Neuronal stem cell (in vitro differentiated cells): Measurements from ENCODE around the gene DNAL4.
"Not testable (repeated sequence)": the region's sequence is repeated elsewhere in the genome, so short reads cannot be mapped to it uniquely, and the experiment has no call there.

Experiments used
- DNase-seq: peaks from one replicate; pipeline ENCODE4 v3.0.0-alpha.2; 2013; ENCODE audit warnings: low spot score
- H2AFZ ChIP-seq: one replicate; pipeline ENCODE4 v1.6.1; 2013; ENCODE audit warnings: mild to moderate bottlenecking, low read length, inconsistent platforms
- H2AK5ac ChIP-seq: 2 replicates; pipeline ENCODE4 v1.6.1; 2013; ENCODE audit warnings: low read depth, mild to moderate bottlenecking, inconsistent platforms, low read length, moderate library complexity, mixed read lengths
- H2BK120ac ChIP-seq: 2 replicates; pipeline ENCODE4 v1.6.1; 2013; ENCODE audit warnings: low read depth, mild to moderate bottlenecking, inconsistent platforms, low read length, moderate library complexity, mixed read lengths
- H2BK12ac ChIP-seq: one replicate; pipeline ENCODE4 v1.6.1; 2013; ENCODE audit warnings: low read length, inconsistent platforms
- H2BK15ac ChIP-seq: 2 replicates; pipeline ENCODE4 v1.6.1; 2013; ENCODE audit warnings: mild to moderate bottlenecking, low read length, inconsistent platforms, mixed read lengths
- H2BK5ac ChIP-seq: one replicate; pipeline ENCODE4 v1.6.1; 2013; ENCODE audit warnings: inconsistent platforms, mild to moderate bottlenecking, low read length, moderate library complexity
- H3K14ac ChIP-seq: one replicate; pipeline ENCODE4 v1.6.1; 2013; ENCODE audit warnings: low read length, inconsistent platforms
- H3K18ac ChIP-seq: 2 replicates; pipeline ENCODE4 v1.6.1; 2013; ENCODE audit warnings: low read length, inconsistent platforms
- H3K23ac ChIP-seq: 2 replicates; pipeline ENCODE4 v1.6.1; 2013; ENCODE audit warnings: low read depth, mild to moderate bottlenecking, mixed read lengths, low read length, inconsistent platforms; ENCODE audit not compliant: poor library complexity
- H3K27ac ChIP-seq: replicated peaks from 3 replicates; pipeline ENCODE4 v1.5.1; 2013; ENCODE audit warnings: low read length, inconsistent platforms
- H3K27me3 ChIP-seq, 3 experiments: 2 replicates each; pipeline ENCODE4 v1.6.1; 2013; ENCODE audit warnings: low read length in 3 of 3, mild to moderate bottlenecking in 2 of 3, inconsistent platforms in 1 of 3, low read depth in 1 of 3, mixed read lengths in 1 of 3, moderate library complexity in 1 of 3; ENCODE audit not compliant: control insufficient read depth in 3 of 3, insufficient read depth in 3 of 3
- H3K36me3 ChIP-seq, 2 donors: replicated peaks in 1 of 2; 2 replicates each; pipeline ENCODE4 v1.6.1; 2013; ENCODE audit warnings: low read length in 2 of 2; ENCODE audit not compliant: control insufficient read depth in 2 of 2, insufficient read depth in 2 of 2
- H3K4ac ChIP-seq: 2 replicates; pipeline ENCODE4 v1.6.1; 2013; ENCODE audit warnings: inconsistent platforms, mild to moderate bottlenecking, low read length, moderate library complexity
- H3K4me1 ChIP-seq, 2 donors: 1 replicate in 1 of 2; 2 replicates in 1 of 2; pipeline ENCODE4 v1.6.1; 2013; ENCODE audit warnings: low read length in 2 of 2, low read depth in 1 of 2; ENCODE audit not compliant: control insufficient read depth in 2 of 2, insufficient read depth in 1 of 2
- H3K4me2 ChIP-seq: one replicate; pipeline ENCODE4 v1.6.1; 2013; ENCODE audit warnings: mild to moderate bottlenecking, low read length, inconsistent platforms; ENCODE audit not compliant: insufficient read depth, poor library complexity, severe bottlenecking
- H3K4me3 ChIP-seq, 2 donors: 2 replicates each; pipeline ENCODE4 v1.5.1; 2013; ENCODE audit warnings: low read length in 2 of 2, mild to moderate bottlenecking in 2 of 2, inconsistent platforms in 1 of 2, moderate library complexity in 1 of 2
- H3K79me1 ChIP-seq: one replicate; pipeline ENCODE4 v1.6.1; 2013; ENCODE audit warnings: low read depth, mild to moderate bottlenecking, inconsistent platforms, low read length, moderate library complexity
- H3K9ac ChIP-seq: one replicate; pipeline ENCODE4 v1.6.1; 2013; ENCODE audit warnings: mild to moderate bottlenecking, low read depth, low read length, inconsistent platforms; ENCODE audit not compliant: poor library complexity
- H3K9me3 ChIP-seq, 2 donors: replicated peaks in 1 of 2; 2 replicates each; pipeline versions ENCODE3 to v1.6.1; 2013; ENCODE audit warnings: low read length in 2 of 2, mild to moderate bottlenecking in 2 of 2, inconsistent platforms in 1 of 2, low read depth in 1 of 2, mixed read lengths in 1 of 2, moderate library complexity in 1 of 2; ENCODE audit not compliant: control insufficient read depth in 2 of 2, insufficient read depth in 1 of 2
- H4K8ac ChIP-seq: one replicate; pipeline ENCODE4 v1.6.1; 2013; ENCODE audit warnings: low read depth, mild to moderate bottlenecking, inconsistent platforms, low read length, moderate library complexity
- H4K91ac ChIP-seq: one replicate; pipeline ENCODE4 v1.6.1; 2013; ENCODE audit warnings: low read length, low read depth, mild to moderate bottlenecking, inconsistent platforms; ENCODE audit not compliant: poor library complexity
- WGBS, 2 donors: extraction: QIAGEN DNeasy Blood & Tissue Kit; methylation state at CpG; one replicate each; pipeline ENCODE4 v1.1.7; 2013; ENCODE audit warnings: missing lambda C conversion rate in 2 of 2, mixed read lengths in 1 of 2; ENCODE audit not compliant: insufficient read length in 2 of 2, insufficient replicate concordance in 1 of 2; ENCODE audit errors: extremely low coverage in 2 of 2; 5-methylcytosine and 5-hydroxymethylcytosine counted together

Gene DNAL4

DNA sequence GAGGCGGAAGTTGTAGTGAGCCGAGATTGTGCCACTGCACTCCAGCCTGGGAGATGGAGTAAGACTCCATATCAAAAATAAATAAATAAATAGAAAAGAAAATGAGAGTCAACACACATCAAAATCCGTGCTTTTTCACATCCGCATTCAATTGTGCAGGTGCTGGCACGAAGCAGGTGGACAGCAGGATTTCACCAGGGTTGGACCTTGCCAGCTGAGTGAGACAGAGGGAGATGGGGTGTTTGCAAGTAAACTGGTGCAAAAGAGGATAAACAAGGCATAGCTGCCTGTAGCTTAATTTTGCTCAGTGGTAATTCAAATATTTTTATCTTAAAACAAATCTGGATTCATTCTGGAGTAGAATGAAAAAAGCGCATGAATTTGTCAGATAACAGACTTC, 23.3 kb upstream of the DNAL4 start:
- H3K4me3 ChIP-seq: no peak overlapping the region
- H3K9me3 ChIP-seq: no peaks in the 10 kb centered on the region
- no peak overlapping the region for H3K4ac ChIP-seq
- no peak overlapping the region for H2AFZ ChIP-seq
- no peak overlapping the region for H4K91ac ChIP-seq
- H2BK120ac ChIP-seq: no peak overlapping the region
- H3K14ac ChIP-seq: no peak overlapping the region
- H3K27ac ChIP-seq: no peak overlapping the region
- H3K9ac ChIP-seq: no peak overlapping the region
- H3K27me3 ChIP-seq: peaks cover 0 to 12% (median 0%) of the 10 kb centered on the region in 3 experiments
- H2BK5ac ChIP-seq: no peak overlapping the region
- no peak overlapping the region for H2AK5ac ChIP-seq
- no peak for DNase-seq
- H4K8ac ChIP-seq: no peak overlapping the region
- H3K36me3 ChIP-seq: no peaks in the 10 kb centered on the region
- H2BK15ac ChIP-seq: no peak overlapping the region
- H3K4me1 ChIP-seq: peaks cover 0 to 8% of the 10 kb centered on the region in 2 donors
- no peak overlapping the region for H2BK12ac ChIP-seq
- no peak overlapping the region for H3K23ac ChIP-seq
- no peak overlapping the region for H3K4me2 ChIP-seq
- no peak overlapping the region for H3K18ac ChIP-seq
- WGBS, 2 donors: no CpG with 5 or more reads among the region's 6 CpGs
- H3K79me1 ChIP-seq: peaks cover 3% of the 10 kb centered on the region

DNA sequence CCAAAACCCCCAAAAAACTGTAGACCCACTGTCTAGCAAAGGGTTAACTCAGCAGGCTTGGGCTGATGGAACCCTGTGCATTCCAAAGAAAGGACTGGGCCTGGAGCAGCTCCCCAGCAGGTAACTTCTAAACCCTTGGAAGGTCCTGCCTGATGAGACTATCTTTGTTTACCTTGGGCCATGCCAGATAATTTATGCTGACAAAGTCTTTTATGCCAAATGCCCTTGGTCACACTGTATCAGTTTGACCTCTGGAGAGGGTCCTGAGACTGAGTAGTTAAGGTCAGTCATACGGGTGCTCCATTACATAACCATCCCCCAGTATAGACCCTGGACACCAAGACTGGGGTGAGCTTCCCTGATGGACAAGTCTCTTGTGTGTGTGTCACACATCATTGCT, 21.9 kb upstream of the DNAL4 start:
- peaks cover 0 to 8% of the 10 kb centered on the region in 2 donors for H3K4me1 ChIP-seq
- no peak overlapping the region for H3K4me3 ChIP-seq

DNA sequence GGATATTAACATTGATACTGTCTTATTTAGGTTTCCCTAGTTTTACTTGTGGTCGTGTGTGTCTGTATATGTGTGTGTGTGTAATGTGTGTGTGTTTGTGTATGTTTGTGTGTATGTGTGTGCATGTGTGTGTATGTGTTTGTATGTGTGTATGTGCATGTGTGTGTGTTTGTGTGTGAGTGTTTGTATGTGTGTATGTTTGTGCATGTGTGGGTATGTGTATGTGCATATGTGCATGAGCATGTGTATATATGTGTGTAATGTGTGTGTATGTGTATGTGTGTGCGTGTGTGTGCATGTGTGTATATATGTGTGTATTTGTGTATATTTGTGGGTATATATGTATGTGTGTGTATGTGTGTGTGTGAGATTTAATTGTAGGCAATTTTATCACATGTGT, 17.3 kb upstream of the DNAL4 start:
- Histone ChIP-seq H3K4ac (no peak overlapping the region), H3K36me3 (peaks cover 0 to 2% of the 10 kb centered on the region in 2 donors), H3K4me3 (no peak overlapping the region), H3K9me3 (peaks cover 0 to 2% of the 10 kb centered on the region in 2 donors), H3K18ac (no peak overlapping the region), H3K27me3 (peaks cover 0 to 3% (median 0%) of the 10 kb centered on the region in 3 experiments), H2AFZ (no peak overlapping the region), H2BK12ac (no peak overlapping the region), H3K4me2 (no peak overlapping the region), H4K91ac (no peak overlapping the region), H3K79me1 (peaks cover 3% of the 10 kb centered on the region), H2BK120ac (no peak overlapping the region), H3K23ac (no peak overlapping the region), H3K14ac (no peak overlapping the region), H2AK5ac (no peak overlapping the region), H2BK15ac (no peak overlapping the region), H4K8ac (no peak overlapping the region), H3K9ac (no peak overlapping the region), H2BK5ac (no peak overlapping the region), H3K27ac (no peak overlapping the region), H3K4me1 (no peaks in the 10 kb centered on the region)
- DNase-seq: no peak
- WGBS, 2 donors: 100% methylated on average over 1 of the region's 2 CpGs; no CpG with 5 or more reads in 1 of the 2 donors

More for the DNA sequence above, 21.9 kb upstream of the DNAL4 start:
- no peak overlapping the region for H2BK12ac ChIP-seq
- H3K4ac ChIP-seq: no peak overlapping the region
- H3K9ac ChIP-seq: no peak overlapping the region
- H4K91ac ChIP-seq: no peak overlapping the region
- H2BK5ac ChIP-seq: no peak overlapping the region
- H3K14ac ChIP-seq: no peak overlapping the region
- DNase-seq: no peak
- H2BK15ac ChIP-seq: no peak overlapping the region
- H3K36me3 ChIP-seq: peaks cover 0 to 2% of the 10 kb centered on the region in 2 donors
- H4K8ac ChIP-seq: no peak overlapping the region
- no CpG with 5 or more reads among the region's 1 CpG for WGBS, 2 donors
- no peak overlapping the region for H3K4me2 ChIP-seq
- H2AK5ac ChIP-seq: no peak overlapping the region
- no peak overlapping the region for H3K23ac ChIP-seq
- H3K27me3 ChIP-seq: peaks cover 0 to 12% (median 0%) of the 10 kb centered on the region in 3 experiments
- no peak overlapping the region for H2AFZ ChIP-seq
- H3K27ac ChIP-seq: no peak overlapping the region
- no peak overlapping the region for H2BK120ac ChIP-seq
- peaks cover 0 to 2% of the 10 kb centered on the region in 2 donors for H3K9me3 ChIP-seq
- H3K79me1 ChIP-seq: peaks cover 3% of the 10 kb centered on the region
- no peak overlapping the region for H3K18ac ChIP-seq

DNA sequence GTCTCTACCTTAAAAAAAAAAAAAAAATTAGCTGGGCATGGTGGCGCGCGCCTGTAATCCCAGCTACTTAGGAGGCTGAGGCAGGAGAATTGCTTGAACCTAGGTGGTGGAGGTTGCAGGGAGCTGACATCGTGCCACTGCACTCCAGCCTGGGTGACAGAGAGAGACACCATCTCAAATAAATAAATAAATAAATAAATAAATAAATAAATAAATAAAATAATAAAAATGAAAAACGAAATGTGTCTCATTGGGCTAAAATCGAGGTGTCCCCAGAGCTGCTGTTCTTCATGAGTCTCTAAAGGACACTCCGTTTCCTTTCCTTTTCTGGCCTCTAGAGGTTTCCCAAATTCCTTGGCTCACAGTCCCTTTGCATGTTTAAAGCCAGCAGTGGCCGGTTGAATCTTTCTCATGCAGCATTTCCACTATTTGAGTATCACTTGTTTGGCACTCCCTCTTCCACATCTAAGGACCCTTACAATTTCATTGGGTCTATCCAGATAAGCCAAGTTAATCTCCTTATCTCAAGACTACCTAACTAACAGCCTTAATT, 11.2 kb upstream of the DNAL4 start:
- not testable (repeated sequence) for H3K9ac ChIP-seq, H4K91ac ChIP-seq, H2BK12ac ChIP-seq, H2AFZ ChIP-seq, H3K4ac ChIP-seq, H2BK5ac ChIP-seq, H3K27ac ChIP-seq, H3K18ac ChIP-seq, H2AK5ac ChIP-seq, H3K4me1 ChIP-seq, H3K23ac ChIP-seq, H4K8ac ChIP-seq, H3K4me3 ChIP-seq, H2BK120ac ChIP-seq, H2BK15ac ChIP-seq, H3K36me3 ChIP-seq, DNase-seq, H3K9me3 ChIP-seq, H3K4me2 ChIP-seq, H3K79me1 ChIP-seq, H3K14ac ChIP-seq
- H3K27me3 ChIP-seq: peaks cover 0 to 16% (median 2%) of the 10 kb centered on the region in 3 experiments
- WGBS, 2 donors: no CpG with 5 or more reads among the region's 8 CpGs
